ENCODE results near the gene ADSL. TPM values are rescaled to one million over a fixed set of nuclear protein-coding genes. Genes with fewer than 3 reads are reported as not detected.

ADSL gene
- total RNA-seq, 1 donor = 155 TPM

GRCh38 chr22:40345271-40345670 is 1.0 kb upstream of the ADSL start:
- peaks cover 14% of the 10 kb centered on the region for H3K4me1 ChIP-seq (ENCODE audit: insufficient read depth, low read length)
- peaks cover 19% of the 10 kb centered on the region for H3K36me3 ChIP-seq (ENCODE audit: insufficient read depth, low read length)
- TF ChIP-seq, protein P1, sequence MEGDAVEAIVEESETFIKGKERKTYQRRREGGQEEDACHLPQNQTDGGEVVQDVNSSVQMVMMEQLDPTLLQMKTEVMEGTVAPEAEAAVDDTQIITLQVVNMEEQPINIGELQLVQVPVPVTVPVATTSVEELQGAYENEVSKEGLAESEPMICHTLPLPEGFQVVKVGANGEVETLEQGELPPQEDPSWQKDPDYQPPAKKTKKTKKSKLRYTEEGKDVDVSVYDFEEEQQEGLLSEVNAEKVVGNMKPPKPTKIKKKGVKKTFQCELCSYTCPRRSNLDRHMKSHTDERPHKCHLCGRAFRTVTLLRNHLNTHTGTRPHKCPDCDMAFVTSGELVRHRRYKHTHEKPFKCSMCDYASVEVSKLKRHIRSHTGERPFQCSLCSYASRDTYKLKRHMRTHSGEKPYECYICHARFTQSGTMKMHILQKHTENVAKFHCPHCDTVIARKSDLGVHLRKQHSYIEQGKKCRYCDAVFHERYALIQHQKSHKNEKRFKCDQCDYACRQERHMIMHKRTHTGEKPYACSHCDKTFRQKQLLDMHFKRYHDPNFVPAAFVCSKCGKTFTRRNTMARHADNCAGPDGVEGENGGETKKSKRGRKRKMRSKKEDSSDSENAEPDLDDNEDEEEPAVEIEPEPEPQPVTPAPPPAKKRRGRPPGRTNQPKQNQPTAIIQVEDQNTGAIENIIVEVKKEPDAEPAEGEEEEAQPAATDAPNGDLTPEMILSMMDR (IDR thresholded peaks at IDR 0.05; ENCODE audit: extremely low read depth, low read depth, low read length) = no peak
- H3K27ac ChIP-seq (ENCODE audit: low read depth, low read length) = no peak overlapping the region
- H3K27me3 ChIP-seq (ENCODE audit: insufficient read depth, low read length) = no peaks in the 10 kb centered on the region
- no peak for DNase-seq (ENCODE audit: insufficient read length, low spot score, missing footprints)
- no peaks in the 10 kb centered on the region for H3K9me3 ChIP-seq (ENCODE audit: low read depth, low read length)
- H2AFZ ChIP-seq (ENCODE audit: low read length) = no peak overlapping the region
- H3K4me2 ChIP-seq (ENCODE audit: insufficient read depth, low read length) = peak overlapping the region; percentile 93
- H4K20me1 ChIP-seq (ENCODE audit: insufficient read depth, low read length) = peaks cover 17% of the 10 kb centered on the region
- peak overlapping the region; percentile 96 for H3K4me3 ChIP-seq (ENCODE audit: insufficient read depth, low read length)
- H3K79me2 ChIP-seq (ENCODE audit: insufficient read depth, low read length) = peaks cover 37% of the 10 kb centered on the region

DNA sequence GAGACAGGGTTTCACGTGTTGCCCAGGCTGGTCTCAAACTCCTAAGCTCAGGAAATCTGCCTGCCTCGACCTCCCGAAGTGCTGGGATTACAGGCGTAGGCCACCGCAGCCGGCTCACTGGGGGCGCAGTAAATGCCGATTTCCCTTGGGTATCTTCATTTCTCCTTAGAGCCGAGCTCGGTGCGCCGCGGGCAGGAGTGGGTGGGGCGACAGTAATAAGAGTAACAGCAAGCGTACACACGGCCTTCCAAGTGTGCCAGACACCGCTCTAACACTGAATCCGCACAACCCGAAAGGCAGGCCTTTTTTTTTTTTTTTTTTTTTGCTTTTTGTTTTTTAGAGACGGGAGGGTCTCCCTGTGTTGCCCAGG is 500 bp upstream of the ADSL start:
- H3K4me2 ChIP-seq (ENCODE audit: insufficient read depth, low read length) = peak overlapping the region; percentile 93
- H3K36me3 ChIP-seq (ENCODE audit: insufficient read depth, low read length) = peaks cover 24% of the 10 kb centered on the region
- no peak for DNase-seq (ENCODE audit: insufficient read length, low spot score, missing footprints)
- H3K79me2 ChIP-seq (ENCODE audit: insufficient read depth, low read length) = peaks cover 41% of the 10 kb centered on the region
- no peaks in the 10 kb centered on the region for H3K27me3 ChIP-seq (ENCODE audit: insufficient read depth, low read length)
- H3K4me1 ChIP-seq (ENCODE audit: insufficient read depth, low read length) = peaks cover 14% of the 10 kb centered on the region
- peak overlapping the region; percentile 96 for H3K4me3 ChIP-seq (ENCODE audit: insufficient read depth, low read length)
- H2AFZ ChIP-seq (ENCODE audit: low read length) = peak overlapping the region; percentile 98
- H3K9me3 ChIP-seq (ENCODE audit: low read depth, low read length) = no peaks in the 10 kb centered on the region
- peaks cover 17% of the 10 kb centered on the region for H4K20me1 ChIP-seq (ENCODE audit: insufficient read depth, low read length)
- peak overlapping the region; percentile 73 for H3K27ac ChIP-seq (ENCODE audit: low read depth, low read length)
- TF ChIP-seq, protein P1 (IDR thresholded peaks at IDR 0.05; ENCODE audit: extremely low read depth, low read depth, low read length) = no peak

DNA sequence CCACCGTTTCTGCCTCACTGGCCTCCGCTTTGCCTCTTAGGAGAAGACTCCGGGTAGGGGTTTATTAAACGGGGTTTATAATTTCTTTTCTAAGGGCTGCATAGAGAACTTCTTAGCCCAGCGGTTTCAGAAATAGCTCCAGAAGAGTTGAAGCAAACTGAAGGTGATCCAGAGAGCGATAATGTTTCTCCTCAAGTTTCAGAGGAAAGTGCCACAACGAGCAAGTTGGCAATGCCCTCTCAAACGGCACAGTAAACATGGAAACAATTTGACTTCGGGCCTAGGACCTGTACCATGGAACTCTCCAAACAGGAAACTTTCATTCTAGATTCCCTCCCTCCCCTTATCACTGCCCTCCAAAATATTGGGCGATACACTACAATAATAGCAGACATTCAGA is 1.0 kb downstream of the ADSL start:
- DNase-seq (ENCODE audit: insufficient read length, low spot score, missing footprints) = no peak
- Histone ChIP-seq H3K4me1 (ENCODE audit: insufficient read depth, low read length) (peaks cover 14% of the 10 kb centered on the region), H3K79me2 (ENCODE audit: insufficient read depth, low read length) (peaks cover 45% of the 10 kb centered on the region), H3K4me2 (ENCODE audit: insufficient read depth, low read length) (peak overlapping the region; percentile 93), H4K20me1 (ENCODE audit: insufficient read depth, low read length) (peaks cover 17% of the 10 kb centered on the region), H3K27ac (ENCODE audit: low read depth, low read length) (peak overlapping the region; percentile 73), H3K4me3 (ENCODE audit: insufficient read depth, low read length) (peak overlapping the region; percentile 96), H3K27me3 (ENCODE audit: insufficient read depth, low read length) (no peaks in the 10 kb centered on the region), H3K36me3 (ENCODE audit: insufficient read depth, low read length) (peaks cover 37% of the 10 kb centered on the region), H3K9me3 (ENCODE audit: low read depth, low read length) (no peaks in the 10 kb centered on the region), H2AFZ (ENCODE audit: low read length) (peak overlapping the region; percentile 98)
- TF ChIP-seq, protein P1 (IDR thresholded peaks at IDR 0.05; ENCODE audit: extremely low read depth, low read depth, low read length) = no peak

DNA sequence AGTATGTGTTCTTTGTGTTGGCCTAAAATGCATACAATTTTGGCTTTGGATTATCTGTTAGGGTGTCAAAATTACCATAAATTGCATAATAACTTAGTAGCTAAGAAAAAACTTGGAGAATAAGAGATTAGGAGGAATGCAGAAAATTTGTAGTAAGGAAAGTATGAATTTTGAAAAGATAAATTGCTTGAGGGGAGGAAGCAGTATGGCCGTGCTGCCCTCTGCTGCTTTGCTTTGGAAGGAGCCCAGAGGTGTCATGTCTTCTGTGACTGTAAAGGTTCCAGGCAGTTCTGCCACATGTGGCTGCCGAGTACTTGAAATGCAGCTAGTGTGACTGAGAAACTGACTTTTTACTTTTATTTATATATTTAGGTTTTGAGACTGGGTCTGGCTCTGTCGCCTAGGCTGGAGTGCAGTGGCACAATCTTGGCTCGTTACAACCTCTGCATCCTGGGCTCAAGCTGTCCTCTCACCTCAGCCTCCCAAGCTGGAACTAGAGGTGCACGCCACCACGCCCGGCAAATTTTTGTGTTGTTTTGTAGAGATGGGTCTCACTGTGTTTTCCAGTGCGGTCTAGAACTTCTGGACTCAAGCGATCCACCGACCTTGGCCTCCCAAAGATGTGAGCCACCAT is 1.8 kb downstream of the ADSL start:
- TF ChIP-seq, protein P1 (IDR thresholded peaks at IDR 0.05; ENCODE audit: extremely low read depth, low read depth, low read length) = peak; percentile 84
- H3K27me3 ChIP-seq (ENCODE audit: insufficient read depth, low read length) = no peaks in the 10 kb centered on the region
- H3K79me2 ChIP-seq (ENCODE audit: insufficient read depth, low read length) = peaks cover 49% of the 10 kb centered on the region
- H3K27ac ChIP-seq (ENCODE audit: low read depth, low read length) = no peak overlapping the region
- peak overlapping the region; percentile 93 for H3K4me2 ChIP-seq (ENCODE audit: insufficient read depth, low read length)
- DNase-seq (ENCODE audit: insufficient read length, low spot score, missing footprints) = peak; percentile 94
- H2AFZ ChIP-seq (ENCODE audit: low read length) = no peak overlapping the region
- no peaks in the 10 kb centered on the region for H3K9me3 ChIP-seq (ENCODE audit: low read depth, low read length)
- peaks cover 14% of the 10 kb centered on the region for H3K4me1 ChIP-seq (ENCODE audit: insufficient read depth, low read length)
- peaks cover 17% of the 10 kb centered on the region for H4K20me1 ChIP-seq (ENCODE audit: insufficient read depth, low read length)
- H3K36me3 ChIP-seq (ENCODE audit: insufficient read depth, low read length) = peaks cover 45% of the 10 kb centered on the region
- peak overlapping the region; percentile 96 for H3K4me3 ChIP-seq (ENCODE audit: insufficient read depth, low read length)

All from osteoblast (primary cell).